IMR-90 (cell line): ENCODE measurements around the gene MAP2K2.

Source experiments
- CHD1 ChIP-seq: IDR thresholded peaks from 2 replicates; pipeline ENCODE4 v1.6.1; 2012; ENCODE audit warnings: low read depth, low read length, improper control_type of control experiment
- CTCF ChIP-seq: conservative IDR thresholded peaks from 2 replicates; pipeline ENCODE4 v1.5.1; 2012; ENCODE audit warnings: mild to moderate bottlenecking, low read depth, low read length, improper control_type of control experiment
- FOS ChIP-seq: fragments of 150-350 bp; IDR thresholded peaks from 2 replicates; pipeline ENCODE4 v1.6.1; 2016; ENCODE audit warnings: low read depth, low read length
- MXI1 ChIP-seq: IDR thresholded peaks from 2 replicates; pipeline ENCODE4 v1.6.1; 2012; ENCODE audit warnings: low read depth, mild to moderate bottlenecking, low read length, moderate library complexity, borderline replicate concordance
- POLR2A ChIP-seq: IDR thresholded peaks from 2 replicates; pipeline ENCODE4 v1.6.1; 2012; ENCODE audit warnings: mild to moderate bottlenecking, low read depth, low read length

- TF ChIP-seq POLR2A (no peak), MXI1 (no peak), CTCF (no peak), FOS (no peak), CHD1 (no peak)
These were observed 37.6 kb upstream of the MAP2K2 start for GRCh38 chr19:4161415-4162077.
